Sciatic nerve (tissue), 2 donors: Measurements from ENCODE around the gene RANBP3. TPM values are rescaled to one million over a fixed set of nuclear protein-coding genes. Genes with fewer than 3 reads are reported as not detected.

Experiments used
- ATAC-seq: fragments of 200-7000 bp; cut with Tn5 transposase; one replicate; pipeline ENCODE4 v1.9.1; 2020; ENCODE audit warnings: mild to moderate bottlenecking, moderate library complexity
- DNase-seq: peaks from one replicate; pipeline ENCODE4 v3.0.0-alpha.2; 2020; ENCODE audit warnings: low spot score
- intact Hi-C: fragments of 100-400 bp; cut with DNase I; formaldehyde crosslinking; loops from one replicate; pipeline ENCODE4 v1.14.2; 2022
- total RNA-seq: library from RNA; stranded (reverse); fragmentation: NEBNext Ultra II Directional; extraction: Animal tissue kit (Norgen Biotek cat#: 25700); gene quantifications from one replicate; pipeline ENCODE4 v1.2.1, GENCODE V29; 2021
- donor health status: DM: no; HTN: no; CAD: no.
- donor health status: DM: no; HTN: no; CAD: no.

RANBP3 gene
- total RNA-seq, 1 donor from 2014 or later, result 76.3 TPM

DNA sequence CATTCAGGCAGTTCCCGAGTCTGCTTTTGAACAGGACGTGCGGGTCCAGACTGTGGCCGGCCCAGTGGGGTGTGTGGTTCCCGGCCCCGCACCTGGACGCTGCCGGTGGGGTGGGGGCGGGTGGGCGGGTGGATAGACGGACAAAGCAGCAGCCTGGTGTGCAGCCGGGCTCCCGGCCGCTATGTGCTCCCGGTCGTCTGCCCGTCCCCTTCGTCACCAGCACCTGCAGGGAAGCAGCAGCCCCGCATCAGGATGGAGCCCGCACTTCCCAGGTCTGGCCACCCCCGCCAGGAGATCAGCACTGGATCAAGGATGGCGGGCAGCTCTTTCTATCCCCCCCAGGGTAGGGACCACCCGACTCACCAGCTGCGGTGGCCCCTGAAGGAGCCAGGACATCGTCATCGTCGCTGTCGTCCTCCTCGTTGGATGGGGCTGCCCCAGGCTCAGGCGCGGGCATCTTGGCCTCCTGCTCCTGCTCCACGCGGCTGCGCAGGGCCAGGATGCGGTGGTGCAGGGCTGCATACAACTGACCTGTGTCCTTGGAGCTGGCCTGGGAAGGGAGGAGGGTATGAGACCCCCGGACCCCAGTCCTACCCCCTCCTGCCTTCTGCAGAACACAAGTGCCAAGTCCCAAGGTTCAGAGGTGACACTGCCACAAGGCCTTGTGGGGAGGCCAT, 60.4 kb downstream of the RANBP3 start:
- DNase-seq (no peak), ATAC-seq (no peak)
- intact Hi-C loops, result no loop called here

DNA sequence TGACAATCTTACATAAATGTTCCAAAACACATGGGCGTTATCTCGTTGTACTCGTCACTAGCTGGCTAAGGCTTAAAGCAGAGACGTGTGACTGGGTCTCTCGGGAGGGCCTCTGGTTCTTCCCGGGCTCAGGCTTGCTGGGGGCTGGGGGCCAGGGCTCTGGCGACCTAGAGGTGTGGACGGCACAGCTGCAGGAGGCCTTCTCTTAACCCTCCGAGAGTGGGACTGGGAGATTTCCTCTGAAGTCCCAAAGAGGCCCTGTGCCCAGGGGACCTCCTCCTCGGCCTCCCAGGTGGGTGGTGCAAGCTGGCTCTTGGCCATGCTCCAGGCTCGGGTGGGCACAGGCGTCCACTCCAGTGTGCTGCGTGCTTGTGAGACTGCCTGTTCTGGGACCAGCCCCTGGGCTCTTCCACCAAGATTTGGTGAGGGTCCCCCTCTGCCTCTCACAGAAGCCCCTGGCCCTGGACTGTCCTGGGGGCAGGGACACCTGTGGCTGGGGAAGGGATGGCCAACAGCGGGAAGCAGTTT, 61.7 kb downstream of the RANBP3 start:
- no peak for ATAC-seq
- intact Hi-C loops, result no loop called here
- no peak for DNase-seq

DNA sequence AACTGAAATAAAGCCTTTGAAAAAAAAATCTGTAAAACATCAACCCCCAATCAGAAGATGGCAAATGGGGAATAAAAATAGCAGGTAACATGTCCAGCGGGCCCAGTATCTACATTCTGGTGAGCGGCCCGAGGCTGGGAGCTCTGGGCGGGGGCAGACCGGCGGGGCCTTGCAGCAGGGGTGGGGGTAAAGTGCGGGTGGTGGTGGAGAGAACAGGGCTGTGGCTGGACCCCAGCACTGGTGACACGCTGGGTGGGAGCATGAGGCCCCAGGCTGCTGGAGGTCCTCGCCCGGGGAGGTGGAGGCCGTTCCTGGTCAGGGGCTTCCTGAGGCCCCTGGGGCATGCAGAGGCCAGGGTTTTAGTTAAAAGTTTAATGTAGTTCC, 62.2 kb downstream of the RANBP3 start:
- DNase-seq (no peak), ATAC-seq (no peak)
- intact Hi-C loops, result no loop called here

DNA sequence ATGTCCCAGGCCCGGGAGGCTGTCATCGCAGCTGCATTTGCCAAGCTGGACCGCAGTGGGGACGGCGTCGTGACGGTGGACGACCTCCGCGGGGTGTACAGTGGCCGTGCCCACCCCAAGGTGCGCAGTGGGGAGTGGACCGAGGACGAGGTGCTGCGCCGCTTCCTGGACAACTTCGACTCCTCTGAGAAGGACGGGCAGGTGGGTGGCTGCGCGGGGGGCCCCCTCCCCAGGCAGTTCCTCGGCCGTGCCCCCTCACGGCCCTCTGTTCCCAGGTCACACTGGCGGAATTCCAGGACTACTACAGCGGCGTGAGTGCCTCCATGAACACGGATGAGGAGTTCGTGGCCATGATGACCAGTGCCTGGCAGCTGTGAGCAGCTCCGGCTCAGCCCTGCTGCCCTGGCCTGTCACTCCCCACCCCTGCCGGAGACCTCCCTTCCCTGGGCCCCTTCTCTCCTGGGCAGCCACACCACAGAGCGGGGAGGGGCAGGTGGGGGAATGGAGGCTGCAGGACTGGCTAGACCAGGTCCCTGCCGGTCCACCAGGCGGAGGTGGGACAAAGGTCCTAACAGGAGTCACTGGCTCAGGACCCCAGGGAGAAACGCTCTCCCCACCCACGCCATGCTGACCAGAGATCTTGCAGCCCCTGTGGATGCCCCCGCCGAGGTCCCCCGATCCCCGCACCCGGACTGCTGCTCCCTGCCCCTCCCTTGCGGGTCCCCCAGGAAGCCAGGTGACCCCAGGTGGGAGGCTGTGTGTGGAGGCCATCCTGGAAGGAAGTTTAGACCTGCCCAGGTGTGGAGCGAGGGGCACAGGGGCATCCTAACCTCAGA, 62.8 kb downstream of the RANBP3 start:
- intact Hi-C loops, result no loop called here
- DNase-seq (no peak), ATAC-seq (peak; percentile 38)

DNA sequence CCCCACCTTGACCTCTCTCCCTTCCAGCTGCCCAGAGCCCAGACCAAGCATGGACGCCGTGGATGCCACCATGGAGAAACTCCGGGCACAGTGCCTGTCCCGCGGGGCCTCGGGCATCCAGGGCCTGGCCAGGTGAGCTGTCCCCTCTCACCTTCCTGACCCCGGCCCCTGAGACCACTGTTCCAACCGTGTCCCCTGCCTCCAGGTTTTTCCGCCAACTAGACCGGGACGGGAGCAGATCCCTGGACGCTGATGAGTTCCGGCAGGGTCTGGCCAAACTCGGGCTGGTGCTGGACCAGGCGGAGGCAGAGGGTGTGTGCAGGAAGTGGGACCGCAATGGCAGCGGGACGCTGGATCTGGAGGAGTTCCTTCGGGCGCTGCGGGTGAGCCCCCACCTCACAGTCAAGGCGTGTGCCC, 63.6 kb downstream of the RANBP3 start:
- ATAC-seq, result peak; percentile 2
- intact Hi-C loops, result no loop called here
- DNase-seq, result no peak

DNA sequence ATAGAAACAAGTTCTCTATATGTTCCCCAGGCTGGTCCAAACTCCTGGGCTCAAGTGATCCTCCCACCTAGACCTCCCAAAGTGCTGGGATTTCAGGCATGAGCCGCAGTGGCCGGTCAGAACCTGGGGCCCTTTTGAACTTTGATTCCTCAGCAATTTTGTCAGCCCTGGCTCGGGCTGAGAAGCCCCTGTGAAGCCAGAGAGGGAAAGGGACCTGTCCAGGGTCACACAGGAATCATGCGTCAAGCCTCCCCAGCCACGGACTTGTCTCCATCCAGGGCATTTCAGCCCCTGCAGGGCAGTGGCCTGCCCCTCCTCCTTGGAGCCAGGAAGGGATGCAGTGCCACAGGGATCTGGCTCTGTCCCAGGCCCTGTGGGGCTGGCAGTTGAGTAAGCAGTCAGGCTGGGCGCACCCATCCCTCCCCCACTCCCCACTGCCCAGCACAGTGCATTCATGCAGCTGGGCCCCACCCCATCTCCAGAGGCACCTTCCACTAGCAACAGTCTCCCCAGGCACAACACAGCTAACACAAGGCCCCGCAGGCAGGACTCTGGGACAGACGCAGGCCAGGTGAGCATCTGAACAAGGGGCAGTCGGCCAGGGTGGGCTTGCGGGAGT, 64.1 kb downstream of the RANBP3 start, which contains the start of gene CAPS:
Gene CAPS (plus strand): TSS at position 516 of the 619 bp plus-strand sequence. CDS start 153 bp downstream, outside the sequence.
- intact Hi-C loops, result no loop called here

DNA sequence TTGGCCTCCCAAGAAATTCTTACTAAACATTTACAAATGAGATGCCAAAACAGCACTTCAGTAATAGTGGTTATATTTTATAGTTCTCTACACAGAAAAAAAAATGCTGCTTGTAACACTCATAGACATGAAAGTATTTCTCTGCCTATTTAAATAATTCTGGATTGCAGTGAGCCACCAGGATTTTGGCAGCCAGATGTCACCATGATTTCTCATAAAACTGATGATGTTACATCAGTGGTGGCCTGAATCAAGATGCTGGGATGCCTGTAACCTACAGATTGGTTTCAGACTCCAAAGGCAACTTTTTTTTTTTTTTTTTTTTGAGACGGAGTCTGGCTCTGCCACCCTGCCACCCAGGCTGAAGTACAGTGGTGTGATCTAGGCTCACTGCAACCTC, 66.6 kb downstream of the RANBP3 start:
- no peak for DNase-seq
- no peak for ATAC-seq
- intact Hi-C loops, result no loop called here

More for the DNA sequence above, 64.1 kb downstream of the RANBP3 start, which contains the start of gene CAPS:
- peak; percentile 53 for ATAC-seq
- no peak for DNase-seq

DNA sequence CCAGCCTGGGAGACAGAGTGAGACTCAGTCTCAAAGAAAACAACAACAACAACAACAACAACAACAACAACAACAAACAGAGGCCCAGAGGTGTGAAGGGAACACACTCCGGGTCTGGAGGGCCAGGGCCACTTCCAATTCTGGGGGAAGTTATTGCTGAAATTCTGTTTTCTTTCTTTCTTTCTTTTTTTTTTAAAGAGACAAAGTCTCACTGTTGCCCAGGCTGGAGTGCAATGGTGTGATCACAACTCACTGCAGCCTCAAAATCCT, 67.4 kb downstream of the RANBP3 start:
- DNase-seq (no peak), ATAC-seq (no peak)
- intact Hi-C loops, result no loop called here

DNA sequence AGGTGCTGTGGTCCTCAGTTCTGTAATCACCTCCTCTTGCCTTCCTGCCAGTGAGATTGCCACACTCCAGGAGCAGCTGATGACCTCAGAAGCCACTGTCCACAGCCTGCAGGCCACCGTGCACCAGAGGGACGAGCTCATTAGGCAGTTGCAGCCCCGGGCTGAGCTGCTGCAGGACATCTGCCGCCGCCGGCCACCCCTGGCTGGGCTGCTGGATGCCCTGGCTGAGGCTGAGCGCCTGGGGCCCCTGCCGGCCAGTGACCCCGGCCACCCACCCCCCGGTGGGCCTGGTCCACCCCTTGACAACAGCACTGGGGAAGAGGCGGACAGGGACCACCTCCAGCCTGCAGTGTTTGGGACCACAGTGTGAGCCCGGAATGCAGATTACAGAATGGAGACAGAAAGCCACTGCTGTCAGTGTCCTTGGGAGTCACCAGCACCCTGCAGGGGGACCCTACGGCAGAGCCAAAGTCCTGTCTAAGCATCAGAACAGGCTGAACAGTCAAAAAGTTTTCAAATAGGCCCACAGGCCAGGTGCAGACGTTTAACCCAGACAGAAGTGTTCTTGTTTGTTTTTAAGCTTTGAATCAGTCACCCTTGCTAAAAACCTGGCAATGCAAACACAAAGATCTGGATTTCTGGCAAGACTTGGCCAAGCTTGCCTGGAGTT, 69.0 kb downstream of the RANBP3 start:
- intact Hi-C loops, result no loop called here
- no peak for ATAC-seq
- no peak for DNase-seq

DNA sequence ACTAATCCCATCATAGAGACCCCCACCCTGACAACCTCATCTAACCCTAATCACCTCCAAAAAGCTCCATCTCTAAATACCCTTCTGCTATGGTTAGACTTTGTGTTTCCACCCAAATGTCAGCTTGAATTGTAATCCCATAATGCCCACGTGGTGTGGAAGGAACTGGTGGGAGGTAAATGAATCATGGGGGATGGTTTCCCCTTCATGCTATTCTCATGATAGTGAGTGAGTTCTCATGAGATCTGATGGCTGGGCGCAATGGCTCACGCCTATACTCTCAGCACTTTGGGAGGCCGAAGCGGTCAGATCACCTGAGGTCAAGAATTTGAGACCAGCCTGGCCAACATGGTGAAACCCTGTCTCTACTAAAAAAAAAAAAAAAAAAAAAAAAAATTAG, 70.7 kb downstream of the RANBP3 start:
- intact Hi-C loops, result no loop called here
- DNase-seq (no peak), ATAC-seq (no peak)

DNA sequence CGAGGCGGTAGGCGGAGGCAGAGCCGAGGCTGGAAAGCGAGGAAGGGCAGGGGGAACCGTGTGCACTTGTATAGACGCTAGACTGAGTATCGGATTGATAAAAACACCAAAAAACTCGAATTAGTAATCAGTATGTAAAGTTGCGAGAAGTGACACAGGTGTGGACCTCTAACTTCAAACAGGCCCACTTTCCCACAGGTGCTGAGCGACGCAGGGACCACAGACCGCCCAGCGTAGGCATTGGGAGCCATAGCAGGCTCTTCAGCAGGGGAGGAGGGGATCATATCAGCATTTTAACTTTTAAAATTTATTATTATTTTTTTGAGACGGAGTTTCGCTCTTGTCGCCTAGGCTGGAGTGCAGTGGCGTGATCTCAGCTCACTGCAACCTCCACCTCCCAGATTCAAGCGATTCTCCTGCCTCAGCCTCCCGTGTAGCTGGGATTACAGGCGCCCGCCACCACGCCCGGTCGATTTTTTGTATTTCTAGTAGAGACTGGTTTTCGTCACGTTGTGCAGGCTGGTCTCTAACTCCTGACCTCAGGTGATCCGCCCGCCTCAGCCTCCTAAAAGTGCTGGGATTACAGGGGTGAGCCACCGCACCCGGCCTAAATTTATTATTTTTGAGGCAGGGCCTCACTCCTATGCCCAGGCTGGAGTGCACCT, 72.7 kb downstream of the RANBP3 start:
- DNase-seq (no peak), ATAC-seq (no peak)
- intact Hi-C loops, result no loop called here

DNA sequence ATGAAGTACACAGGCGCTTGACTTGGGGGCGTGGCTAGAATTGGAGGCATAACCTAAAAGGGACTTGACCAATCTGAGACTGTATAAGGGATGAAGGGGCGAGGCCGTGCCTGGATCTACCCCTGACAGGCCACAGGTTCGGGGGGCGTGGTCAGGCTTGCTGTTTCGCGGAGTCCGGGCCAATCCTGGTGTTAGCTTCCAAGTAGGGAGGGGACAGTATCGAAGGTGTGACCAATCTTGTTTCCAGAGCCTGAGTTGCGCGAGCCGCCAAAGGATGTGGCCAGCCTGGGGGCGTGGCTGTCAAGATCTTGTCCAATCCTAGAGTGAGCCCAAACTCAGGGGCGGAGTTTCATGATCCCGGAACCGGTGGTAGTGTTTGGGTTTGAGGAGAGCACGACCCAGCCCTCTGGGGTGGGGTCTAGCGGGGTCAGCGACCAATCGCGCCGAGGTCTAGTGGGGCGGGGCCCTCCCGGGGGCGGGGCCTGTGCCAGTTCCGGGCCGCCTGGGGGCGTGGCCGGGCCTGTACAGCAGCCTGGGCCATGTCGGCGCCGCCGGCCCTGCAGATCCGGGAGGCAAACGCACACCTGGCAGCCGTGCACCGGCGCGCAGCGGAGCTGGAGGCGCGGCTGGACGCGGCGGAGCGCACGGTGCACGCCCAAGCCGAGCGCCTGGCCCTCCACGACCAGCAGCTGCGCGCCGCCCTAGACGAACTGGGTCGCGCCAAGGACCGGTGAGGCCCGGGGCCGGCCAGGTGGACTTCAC, 73.4 kb downstream of the RANBP3 start, which contains the start of gene VMAC:
Gene VMAC (plus strand): TSS at position 521 of the 762 bp plus-strand sequence. CDS start 19 bp downstream, at position 540.
- DNase-seq (peak; percentile 100), ATAC-seq (peak; percentile 90)
- intact Hi-C loops, result no loop called here

DNA sequence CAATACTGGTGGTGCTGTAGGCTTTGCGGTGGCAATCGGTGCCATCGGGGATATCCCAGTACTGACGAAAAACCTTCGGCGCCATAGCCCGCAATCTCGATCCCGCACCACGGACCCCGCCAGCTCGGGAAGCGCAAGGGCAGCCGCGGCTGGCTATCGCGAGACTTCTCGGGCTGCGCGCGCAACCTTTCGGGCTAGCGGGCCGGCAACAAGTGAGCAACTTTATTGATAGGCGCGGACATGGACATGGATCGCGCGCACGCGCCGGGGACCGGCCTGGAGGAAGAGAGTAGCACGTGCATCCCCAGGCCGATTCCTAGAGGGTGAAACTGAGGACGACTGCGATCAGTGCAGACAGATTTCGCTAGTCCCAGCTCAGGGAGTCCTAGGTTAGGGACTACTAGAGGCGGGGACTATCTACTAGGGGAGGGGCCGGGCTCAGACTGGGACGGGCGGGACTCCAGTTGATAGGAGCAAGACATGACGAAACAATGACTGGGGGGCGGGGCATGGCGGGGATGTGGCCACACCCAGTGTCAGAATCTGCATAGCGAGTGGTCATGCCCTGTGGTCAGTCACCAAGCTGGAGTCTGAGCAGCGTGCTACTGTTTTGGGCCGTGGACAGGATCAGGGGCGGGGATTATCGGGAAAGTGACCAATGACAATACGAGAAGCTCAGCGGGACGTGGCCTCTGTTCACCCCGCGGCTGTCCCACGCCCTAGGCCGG, 74.2 kb downstream of the RANBP3 start, which contains the start of gene NDUFA11:
Gene NDUFA11 (minus strand): TSS at position 167 of the 728 bp plus-strand sequence. CDS start 82 bp downstream, at position 85.
- intact Hi-C loops, result no loop called here
- peak; percentile 99 for DNase-seq
- ATAC-seq, result peak; percentile 89

DNA sequence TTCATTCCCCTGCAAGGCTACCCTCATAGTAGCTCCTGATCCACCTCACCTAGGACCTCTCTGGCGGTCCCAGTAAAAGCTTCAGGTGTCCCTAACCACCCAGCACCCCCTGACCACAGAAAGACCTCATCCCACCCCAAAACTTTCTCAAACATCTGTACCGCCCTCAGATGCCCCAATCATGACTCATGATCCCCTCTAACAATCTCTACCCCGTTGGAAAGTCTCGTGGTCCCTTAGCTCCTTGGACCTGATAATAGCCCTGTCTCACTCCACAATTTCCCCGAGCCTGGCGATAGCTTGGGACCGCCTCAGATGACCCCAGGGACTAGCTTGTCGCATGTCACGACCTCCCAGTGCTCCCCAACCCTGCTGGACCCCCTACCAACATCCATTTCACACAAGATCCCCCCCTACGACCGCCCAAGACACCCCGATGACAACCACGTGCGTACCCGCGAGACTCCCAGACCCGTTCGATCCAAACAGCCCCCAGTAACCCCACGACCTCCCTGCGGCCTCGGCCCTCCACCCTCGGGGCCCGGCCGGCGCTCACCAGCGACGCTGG, 74.8 kb downstream of the RANBP3 start:
- ATAC-seq (no peak), DNase-seq (no peak)
- intact Hi-C loops, result no loop called here

DNA sequence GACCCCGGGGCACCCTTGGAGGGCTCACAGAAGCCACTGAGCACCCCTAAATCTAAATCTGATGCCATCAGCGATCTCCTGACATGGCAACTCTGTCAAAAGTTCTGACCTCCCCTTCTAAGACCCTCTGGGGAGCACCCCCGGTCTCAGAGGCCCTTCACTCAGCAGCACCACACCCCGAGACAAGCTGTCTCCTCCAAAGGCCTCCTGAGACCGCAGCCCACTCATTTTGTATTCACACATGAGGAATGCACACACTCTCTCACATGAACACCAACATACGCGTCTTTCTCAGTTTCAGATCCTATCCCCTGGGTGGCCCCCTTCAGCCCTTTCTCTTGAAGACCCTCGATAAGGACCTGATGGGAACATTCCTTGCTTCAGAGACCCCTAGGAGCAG, 77.0 kb downstream of the RANBP3 start:
- ATAC-seq (no peak), DNase-seq (no peak)
- intact Hi-C loops, result no loop called here

DNA sequence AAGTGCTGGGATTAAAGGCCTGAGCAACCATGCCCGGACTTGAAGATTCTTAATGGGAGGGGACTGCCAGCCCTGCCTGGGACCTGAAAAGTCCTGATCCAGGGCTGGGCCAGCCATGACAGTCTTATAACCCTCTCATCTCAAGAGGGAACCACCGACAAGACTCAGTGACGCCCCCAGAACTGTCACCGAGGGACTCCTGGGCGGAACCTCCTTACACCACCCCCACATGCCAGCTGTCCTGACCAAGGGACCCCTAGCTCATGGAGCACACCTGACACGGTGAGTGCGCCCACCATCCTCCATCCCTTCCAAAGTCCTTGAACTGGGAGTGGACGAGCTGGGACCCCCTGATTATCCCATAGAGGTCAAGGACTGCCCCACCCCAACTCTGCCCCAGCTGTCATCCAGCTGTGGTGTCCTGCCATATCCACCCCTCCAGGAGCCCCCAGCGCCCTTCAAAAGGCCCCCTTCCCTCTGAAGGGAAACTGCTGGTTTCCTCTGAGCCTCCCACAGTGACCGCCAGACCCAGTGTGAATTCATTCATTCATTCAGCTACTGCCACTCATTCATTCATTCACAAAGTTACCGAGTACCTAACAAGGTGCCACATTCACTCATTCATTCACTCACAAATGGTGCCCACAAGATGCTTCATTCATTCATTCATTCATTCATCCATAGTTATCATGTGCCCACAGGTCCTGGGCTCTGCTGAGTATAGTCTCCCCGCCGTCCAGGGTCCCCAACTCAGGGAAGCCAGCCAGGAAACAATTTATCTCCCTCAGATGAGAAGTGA, 78.0 kb downstream of the RANBP3 start:
- ATAC-seq, result no peak

More for the DNA sequence above, 78.0 kb downstream of the RANBP3 start:
- intact Hi-C loops, result no loop called here
- DNase-seq, result no peak
